Chondrocyte (in vitro differentiated cells): Measurements from ENCODE around the gene ABCE1. TPM values are rescaled to one million over a fixed set of nuclear protein-coding genes. Genes with fewer than 3 reads are reported as not detected.

Experiments used
- DNase-seq: peaks from one replicate; pipeline ENCODE4 v3.0.0; 2021; ENCODE audit warnings: mixed read lengths, low spot score
- H3K27ac Mint-ChIP-seq: one replicate; pipeline ENCODE4 v1.8.0; 2021; ENCODE audit warnings: mild to moderate bottlenecking, moderate library complexity, mixed read lengths; ENCODE audit not compliant: unreplicated experiment
- H3K27me3 Mint-ChIP-seq: 2 replicates; pipeline ENCODE4 v1.8.0; 2021; ENCODE audit warnings: low read depth, mixed read lengths
- H3K36me3 Mint-ChIP-seq: 2 replicates; pipeline ENCODE4 v1.8.0; 2021; ENCODE audit warnings: low read depth, mixed read lengths
- H3K4me1 Mint-ChIP-seq: 2 replicates; pipeline ENCODE4 v1.8.0; 2021; ENCODE audit warnings: low read depth, mild to moderate bottlenecking, mixed read lengths
- H3K4me3 Mint-ChIP-seq: one replicate; pipeline ENCODE4 v1.8.0; 2021; ENCODE audit warnings: mild to moderate bottlenecking, moderate library complexity, mixed read lengths; ENCODE audit not compliant: unreplicated experiment
- H3K9me3 Mint-ChIP-seq: 2 replicates; pipeline ENCODE4 v1.8.0; 2021; ENCODE audit warnings: low read depth, mixed read lengths
- total RNA-seq: library from RNA; stranded (reverse); gene quantifications from 3 replicates; pipeline ENCODE4 v1.2.1, GENCODE V29; 2021
- TF ChIP-seq, protein P1 (sequence below): fragments of 200-600 bp; sonication (generic); IDR thresholded peaks from 2 replicates; pipeline ENCODE4 v1.5.0; 2021; ENCODE audit warnings: antibody characterized with exemption, mild to moderate bottlenecking, moderate library complexity

Gene ABCE1
- total RNA-seq, 1 donor from 2014 or later = 48.8 TPM

DNA sequence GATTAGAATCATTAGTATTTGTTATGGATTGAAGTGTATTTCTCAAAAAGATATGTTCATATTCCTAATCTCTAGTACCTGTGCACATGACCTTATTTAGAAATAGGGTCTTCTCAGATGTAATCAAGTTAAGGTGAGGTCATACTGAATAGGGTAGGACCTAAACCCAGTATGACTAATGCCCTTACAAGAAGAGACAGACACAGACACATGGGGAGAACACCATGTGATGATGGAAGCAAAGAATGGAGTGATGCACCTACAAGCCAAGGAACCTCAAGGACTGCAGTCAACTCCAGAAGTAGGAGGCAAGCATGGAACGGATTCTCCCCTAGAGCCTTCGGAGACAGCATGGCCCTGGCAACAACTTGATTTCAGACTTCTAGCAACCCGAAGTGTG, 50.9 kb downstream of the ABCE1 start:
- H3K36me3 Mint-ChIP-seq = peaks cover 35% of the 10 kb centered on the region
- DNase-seq = no peak
- H3K4me3 Mint-ChIP-seq = no peak overlapping the region
- no peaks in the 10 kb centered on the region for H3K27me3 Mint-ChIP-seq
- H3K9me3 Mint-ChIP-seq = no peaks in the 10 kb centered on the region
- TF ChIP-seq, protein P1, sequence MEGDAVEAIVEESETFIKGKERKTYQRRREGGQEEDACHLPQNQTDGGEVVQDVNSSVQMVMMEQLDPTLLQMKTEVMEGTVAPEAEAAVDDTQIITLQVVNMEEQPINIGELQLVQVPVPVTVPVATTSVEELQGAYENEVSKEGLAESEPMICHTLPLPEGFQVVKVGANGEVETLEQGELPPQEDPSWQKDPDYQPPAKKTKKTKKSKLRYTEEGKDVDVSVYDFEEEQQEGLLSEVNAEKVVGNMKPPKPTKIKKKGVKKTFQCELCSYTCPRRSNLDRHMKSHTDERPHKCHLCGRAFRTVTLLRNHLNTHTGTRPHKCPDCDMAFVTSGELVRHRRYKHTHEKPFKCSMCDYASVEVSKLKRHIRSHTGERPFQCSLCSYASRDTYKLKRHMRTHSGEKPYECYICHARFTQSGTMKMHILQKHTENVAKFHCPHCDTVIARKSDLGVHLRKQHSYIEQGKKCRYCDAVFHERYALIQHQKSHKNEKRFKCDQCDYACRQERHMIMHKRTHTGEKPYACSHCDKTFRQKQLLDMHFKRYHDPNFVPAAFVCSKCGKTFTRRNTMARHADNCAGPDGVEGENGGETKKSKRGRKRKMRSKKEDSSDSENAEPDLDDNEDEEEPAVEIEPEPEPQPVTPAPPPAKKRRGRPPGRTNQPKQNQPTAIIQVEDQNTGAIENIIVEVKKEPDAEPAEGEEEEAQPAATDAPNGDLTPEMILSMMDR = no peak
- no peak overlapping the region for H3K27ac Mint-ChIP-seq
- H3K4me1 Mint-ChIP-seq = peaks cover 4% of the 10 kb centered on the region

DNA sequence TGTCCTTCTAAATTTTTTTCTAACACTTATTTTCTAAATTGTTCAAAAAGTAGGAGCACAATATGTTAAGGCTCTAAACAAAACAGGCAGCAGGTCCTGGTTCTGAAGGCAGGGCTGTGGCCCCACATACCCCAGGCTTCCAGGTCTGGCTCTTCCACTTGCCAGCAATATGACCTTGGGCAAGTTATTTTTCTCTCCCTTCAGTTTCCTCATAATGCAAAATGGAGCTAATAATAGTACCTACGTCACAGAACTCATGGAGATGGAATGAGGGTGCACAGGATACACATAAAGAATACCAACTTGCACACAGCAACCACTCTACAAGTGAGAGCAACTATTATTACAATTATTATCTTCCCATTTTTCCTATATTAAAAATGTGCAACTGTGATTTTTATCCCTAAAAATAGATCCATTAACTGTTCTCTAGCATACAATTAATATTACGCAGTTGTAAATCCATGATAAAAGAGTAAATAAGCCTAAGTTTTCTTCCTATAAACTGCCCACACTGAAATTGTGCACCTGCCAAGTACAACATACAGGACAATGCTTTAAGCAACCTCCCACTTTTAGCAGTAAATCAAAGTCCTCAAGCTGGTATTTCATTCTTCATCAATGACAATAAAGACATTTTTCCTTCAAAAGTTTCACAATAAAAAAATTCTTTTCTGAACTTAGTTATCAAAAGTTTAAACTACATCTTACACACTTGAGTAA, 55.2 kb downstream of the ABCE1 start:
- TF ChIP-seq, protein P1 = no peak
- no peak overlapping the region for H3K27ac Mint-ChIP-seq
- H3K4me1 Mint-ChIP-seq = peaks cover 4% of the 10 kb centered on the region
- peaks cover 20% of the 10 kb centered on the region for H3K36me3 Mint-ChIP-seq
- no peak overlapping the region for H3K4me3 Mint-ChIP-seq
- no peaks in the 10 kb centered on the region for H3K27me3 Mint-ChIP-seq
- no peaks in the 10 kb centered on the region for H3K9me3 Mint-ChIP-seq
- no peak for DNase-seq

DNA sequence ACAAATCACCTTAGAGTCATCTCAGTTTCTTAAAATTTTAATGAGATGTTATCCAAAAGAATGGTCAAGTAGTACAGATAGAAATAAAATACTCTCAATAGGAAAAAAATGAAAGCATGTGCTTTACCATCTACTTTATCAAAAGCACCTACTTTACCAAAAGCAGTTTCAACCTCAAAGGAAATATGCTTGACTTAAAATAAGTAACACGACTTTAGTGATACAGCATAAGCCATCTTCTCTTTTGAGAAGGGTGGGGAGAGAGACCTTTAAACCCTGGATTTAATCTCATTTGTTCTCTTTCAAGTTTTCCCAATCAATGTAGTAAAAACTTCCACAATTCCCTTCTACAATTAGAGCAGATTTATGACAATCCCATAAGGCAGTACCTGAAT, 55.8 kb downstream of the ABCE1 start:
- peaks cover 20% of the 10 kb centered on the region for H3K36me3 Mint-ChIP-seq
- H3K4me3 Mint-ChIP-seq = no peak overlapping the region
- DNase-seq = no peak
- H3K27me3 Mint-ChIP-seq = no peaks in the 10 kb centered on the region
- H3K9me3 Mint-ChIP-seq = no peaks in the 10 kb centered on the region
- H3K4me1 Mint-ChIP-seq = peaks cover 4% of the 10 kb centered on the region
- TF ChIP-seq, protein P1 = no peak
- no peak overlapping the region for H3K27ac Mint-ChIP-seq

DNA sequence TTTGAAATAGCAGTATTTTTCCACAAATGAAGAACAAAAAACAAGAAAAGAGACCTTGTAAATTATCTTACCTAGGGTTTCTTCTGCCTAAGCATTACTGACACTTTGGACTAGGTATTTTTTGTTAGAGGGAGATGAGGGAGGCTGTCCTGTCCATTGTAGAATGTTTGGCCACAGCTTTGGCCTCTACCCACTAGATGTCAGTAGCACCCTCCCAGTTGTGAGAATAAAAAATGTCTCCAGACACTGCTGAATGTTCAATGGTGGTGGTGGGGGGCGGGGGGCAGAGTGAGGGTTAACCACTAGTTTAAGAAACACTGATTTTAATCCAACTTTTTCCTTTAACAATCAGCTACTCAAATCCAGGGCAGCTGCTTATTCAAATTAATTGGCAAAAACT, 56.5 kb downstream of the ABCE1 start:
- peaks cover 4% of the 10 kb centered on the region for H3K4me1 Mint-ChIP-seq
- TF ChIP-seq, protein P1 = peak; percentile 77
- no peak overlapping the region for H3K4me3 Mint-ChIP-seq

DNA sequence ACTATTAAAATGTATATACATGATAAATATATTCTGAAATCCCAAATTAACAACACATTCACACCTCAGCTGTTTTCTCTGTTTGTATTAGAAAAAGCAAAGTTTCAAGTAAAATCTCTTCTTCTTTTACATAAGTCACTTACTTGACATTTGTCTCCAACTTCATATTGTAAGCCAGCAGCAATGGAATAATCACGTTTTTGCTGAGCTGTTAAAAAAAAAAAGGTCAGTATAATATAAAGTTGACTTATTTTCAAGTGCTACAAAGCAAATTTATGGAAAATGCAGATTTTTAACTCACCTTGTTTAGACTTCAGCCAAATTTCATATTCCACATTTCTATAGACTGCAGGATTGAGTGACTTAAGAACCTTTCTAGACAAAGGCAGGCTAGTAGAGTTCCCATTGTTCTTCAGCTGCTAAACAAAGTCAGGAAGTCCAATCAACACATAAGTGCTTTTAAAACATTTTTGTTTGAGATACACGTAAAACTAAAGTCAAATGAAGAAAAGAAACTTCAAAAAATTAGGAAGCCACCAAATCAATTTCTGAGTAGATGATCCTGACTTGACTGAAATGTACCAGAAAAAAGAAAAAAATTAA, 57.3 kb downstream of the ABCE1 start:
- Mint-ChIP-seq H3K4me3 (no peak overlapping the region), H3K9me3 (no peaks in the 10 kb centered on the region), H3K36me3 (peaks cover 9% of the 10 kb centered on the region), H3K27ac (no peak overlapping the region), H3K27me3 (no peaks in the 10 kb centered on the region), H3K4me1 (peaks cover 4% of the 10 kb centered on the region)
- TF ChIP-seq, protein P1 = no peak
- no peak for DNase-seq

More for the DNA sequence above, 56.5 kb downstream of the ABCE1 start:
- H3K27me3 Mint-ChIP-seq = no peaks in the 10 kb centered on the region
- DNase-seq = no peak
- no peaks in the 10 kb centered on the region for H3K9me3 Mint-ChIP-seq
- H3K27ac Mint-ChIP-seq = no peak overlapping the region
- peaks cover 17% of the 10 kb centered on the region for H3K36me3 Mint-ChIP-seq
